ENCODE data around the gene COL18A1. TPM values are rescaled to one million over a fixed set of nuclear protein-coding genes. Genes with fewer than 3 reads are reported as not detected.

COL18A1 gene
- total and polyA plus RNA-seq, 2 donors (not counting 1 experiment from before 2014, with no cell fraction given): 15.6 to 24.7 TPM

GRCh38 chr21:45508607-45509565 is 103.9 kb downstream of the COL18A1 start:
- CTCF ChIA-PET: no interaction called here
- 79% methylated on average over 32 of the region's 42 CpGs for WGBS (ENCODE audit: insufficient coverage)
- no peak overlapping the region for H3K27ac Mint-ChIP-seq

More at GRCh38 chr21:45508607-45509565, 103.9 kb downstream of the COL18A1 start:
- no peak overlapping the region for H3K4me2 ChIP-seq (replicated peaks; ENCODE audit: low read depth, low read length, poor library complexity, severe bottlenecking)
- no peak for TF ChIP-seq EZH2 (IDR thresholded peaks at IDR 0.05; ENCODE audit: borderline replicate concordance, insufficient read depth, low read depth, low read length, poor library complexity, severe bottlenecking)
- TF ChIP-seq, protein P1, sequence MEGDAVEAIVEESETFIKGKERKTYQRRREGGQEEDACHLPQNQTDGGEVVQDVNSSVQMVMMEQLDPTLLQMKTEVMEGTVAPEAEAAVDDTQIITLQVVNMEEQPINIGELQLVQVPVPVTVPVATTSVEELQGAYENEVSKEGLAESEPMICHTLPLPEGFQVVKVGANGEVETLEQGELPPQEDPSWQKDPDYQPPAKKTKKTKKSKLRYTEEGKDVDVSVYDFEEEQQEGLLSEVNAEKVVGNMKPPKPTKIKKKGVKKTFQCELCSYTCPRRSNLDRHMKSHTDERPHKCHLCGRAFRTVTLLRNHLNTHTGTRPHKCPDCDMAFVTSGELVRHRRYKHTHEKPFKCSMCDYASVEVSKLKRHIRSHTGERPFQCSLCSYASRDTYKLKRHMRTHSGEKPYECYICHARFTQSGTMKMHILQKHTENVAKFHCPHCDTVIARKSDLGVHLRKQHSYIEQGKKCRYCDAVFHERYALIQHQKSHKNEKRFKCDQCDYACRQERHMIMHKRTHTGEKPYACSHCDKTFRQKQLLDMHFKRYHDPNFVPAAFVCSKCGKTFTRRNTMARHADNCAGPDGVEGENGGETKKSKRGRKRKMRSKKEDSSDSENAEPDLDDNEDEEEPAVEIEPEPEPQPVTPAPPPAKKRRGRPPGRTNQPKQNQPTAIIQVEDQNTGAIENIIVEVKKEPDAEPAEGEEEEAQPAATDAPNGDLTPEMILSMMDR (IDR thresholded peaks at IDR 0.05): no peak
- no peaks in the 10 kb centered on the region for H3K4me1 ChIP-seq (ENCODE audit: control insufficient read depth in 2 of 2, insufficient read depth in 2 of 2, low read length in 2 of 2)
- no peaks in the 10 kb centered on the region for H4K20me1 ChIP-seq (ENCODE audit: control insufficient read depth, insufficient read depth, low read length, poor library complexity, severe bottlenecking)
- H3K27ac ChIP-seq (ENCODE audit: low read length in 2 of 2): no peak overlapping the region
- Mint-ChIP-seq H3K9me3 (ENCODE audit: insufficient read depth) (no peaks in the 10 kb centered on the region), H3K4me1 (no peaks in the 10 kb centered on the region), H3K4me3 (no peak overlapping the region), H3K27me3 (no peaks in the 10 kb centered on the region)
- POLR2A ChIA-PET: no interaction called here
- no peak overlapping the region for H3K9ac ChIP-seq (ENCODE audit: low read length)
- H3K9me3 ChIP-seq (ENCODE audit: control extremely low read depth in 1 of 3, control insufficient read depth in 2 of 3, insufficient read depth in 1 of 3, low read length in 2 of 3): no peaks in the 10 kb centered on the region
- H3K79me2 ChIP-seq (ENCODE audit: control insufficient read depth, insufficient read depth, low read length): no peaks in the 10 kb centered on the region
- no peak overlapping the region for H2AFZ ChIP-seq (ENCODE audit: insufficient read depth, low read depth, low read length, poor library complexity, severe bottlenecking)
- no peak for ATAC-seq (ENCODE audit: low read depth)
- intact Hi-C loops (cut with micrococcal nuclease): no loop called here
- H3K27me3 ChIP-seq (replicated peaks in 1 of 4; ENCODE audit: control extremely low read depth in 1 of 4, control insufficient read depth in 3 of 4, insufficient read depth in 4 of 4, low read length in 3 of 4): no peaks in the 10 kb centered on the region
- H3K36me3 ChIP-seq (replicated peaks in 1 of 2; ENCODE audit: control extremely low read depth in 1 of 2, control insufficient read depth in 1 of 2, extremely low read depth in 1 of 2, insufficient read depth in 2 of 2, low read length in 1 of 2): no peaks in the 10 kb centered on the region
- no peak overlapping the region for H3K4me3 ChIP-seq (ENCODE audit: control extremely low read depth in 1 of 5, extremely low read depth in 1 of 5, insufficient read depth in 1 of 5, low read depth in 2 of 5, low read length in 4 of 5)
- DNase-seq: no peak
